NOMO-1 (cell line): ENCODE data around the gene CCDC57.

Source experiments
- DNase-seq, 2 experiments: peaks; one replicate each; lab custom pipeline; 2025; ENCODE audit not compliant: unreplicated experiment in 2 of 2; lab: John Stamatoyannopoulos, UW

CCDC57 gene

DNA sequence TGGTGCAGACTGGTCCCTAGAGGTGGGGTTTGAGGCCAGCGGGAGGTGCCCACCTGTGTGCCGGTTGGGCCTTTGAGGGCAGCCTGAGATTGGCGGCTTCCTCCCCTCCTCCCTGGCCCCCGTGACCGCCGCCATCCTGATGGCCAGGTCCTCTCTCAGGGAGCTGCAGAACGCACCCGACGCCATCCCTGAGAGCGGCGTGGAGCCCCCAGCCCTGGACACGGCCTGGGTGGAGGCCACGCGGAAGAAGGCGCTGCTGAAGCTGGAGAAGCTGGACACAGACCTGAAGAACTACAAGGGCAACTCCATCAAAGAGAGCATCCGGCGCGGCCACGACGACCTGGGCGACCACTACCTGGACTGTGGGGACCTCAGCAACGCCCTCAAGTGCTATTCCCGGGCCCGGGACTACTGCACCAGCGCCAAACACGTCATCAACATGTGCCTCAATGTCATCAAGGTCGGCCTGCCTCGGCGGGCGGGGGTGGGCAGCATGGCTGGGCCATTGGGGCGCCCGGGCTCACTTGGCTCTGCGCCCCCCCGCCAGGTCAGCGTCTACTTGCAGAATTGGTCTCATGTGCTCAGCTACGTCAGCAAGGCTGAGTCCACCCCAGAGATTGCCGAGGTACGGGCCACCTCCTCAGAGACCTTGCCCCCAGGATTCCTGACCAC is 158.2 kb downstream of the CCDC57 start:
- DNase-seq, result no peak

DNA sequence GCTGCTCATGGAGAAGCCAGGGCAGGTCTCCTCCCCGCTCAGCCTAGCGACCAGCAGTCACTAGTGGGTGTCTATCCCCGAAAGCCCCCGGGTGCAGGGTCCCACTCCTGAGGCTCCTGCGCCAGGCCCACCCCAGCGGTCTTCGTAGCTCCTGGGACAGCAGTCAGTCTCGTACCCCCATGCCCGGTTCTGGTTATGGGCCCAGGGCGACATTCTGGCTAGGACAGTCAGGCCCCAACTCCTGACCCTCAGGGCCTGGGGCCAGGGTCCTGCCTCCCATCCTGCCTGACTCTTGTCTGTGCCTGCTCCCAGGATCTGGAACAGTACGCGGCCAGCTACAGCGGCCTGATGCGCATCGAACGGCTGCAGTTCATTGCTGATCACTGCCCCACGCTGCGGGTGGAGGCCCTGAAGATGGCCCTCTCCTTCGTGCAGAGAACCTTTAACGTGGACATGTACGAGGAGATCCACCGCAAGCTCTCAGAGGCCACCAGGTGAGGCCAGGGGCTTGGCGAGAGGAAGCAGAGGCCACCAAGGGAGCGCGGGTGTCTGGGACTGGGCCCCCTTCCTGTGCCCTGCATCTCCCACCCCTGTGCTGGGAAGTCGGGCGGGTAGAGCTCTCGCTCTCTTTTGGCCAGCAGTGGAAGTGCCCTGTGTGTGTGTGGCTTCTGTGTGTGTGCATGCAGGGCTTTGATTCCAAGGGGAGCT is 158.9 kb downstream of the CCDC57 start:
- no peak for DNase-seq

DNA sequence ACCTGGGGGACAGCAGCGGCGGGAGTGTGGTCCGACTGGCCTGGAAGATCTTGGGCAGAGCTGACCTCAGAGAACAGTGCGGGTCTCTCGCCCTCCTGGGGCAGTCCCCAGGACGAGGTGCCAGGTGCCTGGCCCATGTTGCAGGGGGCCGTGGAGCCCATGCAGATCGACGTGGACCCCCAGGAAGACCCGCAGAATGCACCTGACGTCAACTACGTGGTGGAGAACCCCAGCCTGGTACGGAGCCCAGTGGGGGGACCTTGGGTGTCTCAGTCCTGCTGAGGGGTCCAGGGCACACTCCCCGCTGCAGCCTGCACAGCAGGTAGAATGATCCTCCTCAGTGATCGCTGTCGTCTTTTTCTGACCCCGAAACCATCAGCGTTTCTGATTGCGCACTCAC is 159.5 kb downstream of the CCDC57 start:
- DNase-seq, result no peak

DNA sequence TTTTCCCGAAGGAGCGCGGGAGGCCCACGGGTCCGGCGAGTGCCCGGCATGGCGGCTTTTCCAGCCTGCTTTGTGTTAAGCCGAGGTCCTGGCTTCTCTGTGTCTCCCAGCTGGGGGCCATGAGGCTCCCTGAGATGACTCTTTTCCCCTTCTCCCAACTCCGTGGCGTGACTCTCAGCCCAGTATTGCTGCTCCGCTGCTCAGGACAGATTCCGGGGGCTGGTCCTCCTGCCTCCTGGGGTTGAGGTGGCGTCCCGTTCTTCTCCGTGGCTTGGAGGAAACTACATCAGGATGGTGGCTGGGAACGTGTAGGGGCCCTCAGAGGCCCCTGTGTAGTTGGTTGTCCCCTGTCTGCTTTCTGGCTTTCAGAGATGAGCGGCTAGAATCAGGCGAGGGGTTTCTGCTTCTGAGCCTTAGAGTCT is 160.0 kb downstream of the CCDC57 start:
- no peak for DNase-seq

DNA sequence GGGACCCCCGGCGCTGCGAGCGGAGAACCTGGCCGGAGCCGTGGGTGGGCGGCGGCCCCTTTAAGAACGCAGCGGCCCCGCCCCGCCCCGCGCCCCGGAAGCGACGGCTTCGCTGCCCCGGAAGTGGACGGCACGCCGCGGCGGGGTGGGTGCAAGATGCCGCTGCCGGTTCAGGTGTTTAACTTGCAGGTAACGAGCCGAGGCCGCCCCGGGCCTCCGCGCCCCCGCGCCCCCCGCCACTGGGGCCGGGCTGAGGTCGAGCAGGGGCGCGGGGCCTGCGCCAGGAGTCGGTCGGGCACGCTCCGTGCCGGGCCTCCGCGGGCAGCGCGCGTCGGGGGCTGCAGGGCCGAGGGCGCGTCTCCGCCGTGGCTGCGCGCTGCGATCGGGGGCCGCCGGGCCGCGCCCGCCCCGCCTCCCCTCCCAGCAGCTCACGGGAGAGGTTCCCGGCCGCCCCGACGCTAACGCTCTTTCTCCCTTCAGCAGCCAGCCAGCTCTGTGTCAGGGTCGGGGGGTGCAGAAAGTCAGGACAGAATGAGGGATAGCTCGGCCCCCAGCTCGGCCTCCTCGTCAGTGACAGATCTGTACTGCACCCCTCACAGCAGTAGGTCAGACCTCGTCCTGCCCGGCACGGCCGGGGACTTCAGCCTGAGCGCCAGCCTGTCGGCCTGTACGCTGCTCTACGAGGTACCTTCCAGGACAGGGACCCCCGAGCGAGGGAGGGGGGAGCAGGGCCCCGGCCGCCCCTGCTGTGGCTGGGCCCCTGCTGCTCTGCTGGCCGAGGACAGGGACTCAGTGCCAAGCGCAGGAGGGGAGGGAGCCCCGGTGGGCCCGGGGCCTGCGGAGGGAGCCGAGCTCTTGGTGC is 160.6 kb downstream of the CCDC57 start, which contains the start of the genes GPS1 and RFNG:
Gene GPS1, plus strand, starts transcription at position 123 of the 862 bp plus-strand sequence. Its CDS starts 34 bp downstream, at position 157.
Gene RFNG, minus strand, starts transcription at position 36 of the 862 bp plus-strand sequence. CDS start 45 bp downstream, outside the sequence.
- peak; percentile 21 to 65 for DNase-seq
